Thyroid gland (tissue), 4 donors: ENCODE results near the gene FGF19.

ENCODE experiments used
- POLR2A ChIP-seq, 2 donors: fragments of 450-650 bp; IDR thresholded peaks; one replicate each; pipeline ENCODE4 v1.6.1; 2017; ENCODE audit warnings: antibody characterized with exemption in 2 of 2, mild to moderate bottlenecking in 2 of 2, moderate library complexity in 1 of 2
- TF ChIP-seq, protein P1 (sequence below), 6 experiments: fragments of 200-600 bp in 3 of 6; fragments of 450-650 bp in 3 of 6; sonication (generic) in 3 of 6; IDR thresholded peaks; one replicate each; pipeline ENCODE4 v1.5.1; 2016 to 2019; ENCODE audit warnings: antibody characterized with exemption in 6 of 6, mild to moderate bottlenecking in 2 of 6, inconsistent platforms in 1 of 6, moderate library complexity in 1 of 6

GRCh38 chr11:69700278-69701140, 3.3 kb downstream of the FGF19 start:
- TF ChIP-seq, protein P1, sequence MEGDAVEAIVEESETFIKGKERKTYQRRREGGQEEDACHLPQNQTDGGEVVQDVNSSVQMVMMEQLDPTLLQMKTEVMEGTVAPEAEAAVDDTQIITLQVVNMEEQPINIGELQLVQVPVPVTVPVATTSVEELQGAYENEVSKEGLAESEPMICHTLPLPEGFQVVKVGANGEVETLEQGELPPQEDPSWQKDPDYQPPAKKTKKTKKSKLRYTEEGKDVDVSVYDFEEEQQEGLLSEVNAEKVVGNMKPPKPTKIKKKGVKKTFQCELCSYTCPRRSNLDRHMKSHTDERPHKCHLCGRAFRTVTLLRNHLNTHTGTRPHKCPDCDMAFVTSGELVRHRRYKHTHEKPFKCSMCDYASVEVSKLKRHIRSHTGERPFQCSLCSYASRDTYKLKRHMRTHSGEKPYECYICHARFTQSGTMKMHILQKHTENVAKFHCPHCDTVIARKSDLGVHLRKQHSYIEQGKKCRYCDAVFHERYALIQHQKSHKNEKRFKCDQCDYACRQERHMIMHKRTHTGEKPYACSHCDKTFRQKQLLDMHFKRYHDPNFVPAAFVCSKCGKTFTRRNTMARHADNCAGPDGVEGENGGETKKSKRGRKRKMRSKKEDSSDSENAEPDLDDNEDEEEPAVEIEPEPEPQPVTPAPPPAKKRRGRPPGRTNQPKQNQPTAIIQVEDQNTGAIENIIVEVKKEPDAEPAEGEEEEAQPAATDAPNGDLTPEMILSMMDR (IDR thresholded peaks at IDR 0.05), result no peak
- TF ChIP-seq POLR2A (IDR thresholded peaks at IDR 0.05), result no peak
